Ovary (tissue), 9 donors: Measurements from ENCODE around the gene DTNBP1. TPM values are rescaled to one million over a fixed set of nuclear protein-coding genes. Genes with fewer than 3 reads are reported as not detected.

Experiments
- DNase-seq, 5 donors: peaks; one replicate each; pipeline ENCODE4 v3.0.0-alpha.2; 2019 to 2020
- H3K27ac ChIP-seq, 2 donors: fragments of 200-600 bp; one replicate each; pipeline versions ENCODE4 v1.5.1 to v1.8.0; 2019 to 2022
- H3K27me3 ChIP-seq: fragments of 200-600 bp; one replicate; pipeline ENCODE4 v1.8.0; 2022
- H3K36me3 ChIP-seq: fragments of 200-600 bp; sonication (generic); one replicate; pipeline ENCODE4 v1.5.1; 2019
- H3K4me1 ChIP-seq: one replicate; pipeline ENCODE4 v1.8.1; 2013; ENCODE audit warnings: mild to moderate bottlenecking, moderate library complexity; ENCODE audit not compliant: insufficient read depth
- H3K4me3 ChIP-seq: fragments of 200-600 bp; sonication (generic); one replicate; pipeline ENCODE4 v1.5.1; 2017
- H3K9me3 ChIP-seq, 2 donors: fragments of 200-600 bp in 1 of 2; sonication (generic) in 1 of 2; one replicate each; pipeline versions ENCODE4 v1.5.1 to v1.8.1; 2013 to 2019; ENCODE audit warnings: mild to moderate bottlenecking in 1 of 2, moderate library complexity in 1 of 2
- EP300 ChIP-seq: sonication (generic); formaldehyde crosslinking; IDR thresholded peaks from one replicate; pipeline ENCODE4 v1.6.1; 2017; ENCODE audit warnings: antibody characterized with exemption
- POLR2A ChIP-seq: fragments of 450-650 bp; IDR thresholded peaks from one replicate; pipeline ENCODE4 v1.6.1; 2017; ENCODE audit warnings: antibody characterized with exemption, mild to moderate bottlenecking, moderate library complexity
- WGBS, 3 donors: extraction: QIAGEN DNeasy Blood & Tissue Kit in 1 of 3; methylation state at CpG; one replicate each; pipeline versions ENCODE4 v1.1.5 to v1.1.7; 2013 to 2017; 5-methylcytosine and 5-hydroxymethylcytosine counted together
- intact Hi-C, 4 donors: fragments of 100-400 bp; cut with DNase I; formaldehyde crosslinking; loops; one replicate each; pipeline versions ENCODE4 v1.11.0 to v1.15.1; 2022 to 2023
- polyA plus RNA-seq, 2 donors: library from polyadenylated mRNA; stranded (reverse); fragments of 200-250 nt in 1 of 2; fragments of 350-450 nt in 1 of 2; fragmentation: Illumina TruSeq in 1 of 2; extraction: RNeasy Lipid Tissue Mini Kit (QIAGEN cat#74804) in 1 of 2; gene quantifications; one replicate each; pipeline ENCODE4 v1.2.3, GENCODE V29; 2013 to 2014
- total RNA-seq, 7 donors: library from RNA; depleted of rRNA in 2 of 7; stranded (reverse); fragments of >200 nt in 2 of 7; fragmentation: NEBNext Ultra II Directional in 3 of 7; extraction: Animal tissue kit (Norgen Biotek cat#: 25700) in 3 of 7; gene quantifications; one replicate each; pipeline versions ENCODE4 v1.1.0 to v1.2.4, GENCODE V29; 2016 to 2023
- TF ChIP-seq, protein P1 (sequence below), 3 donors: fragments of 450-650 bp in 2 of 3; fragments of 200-600 bp in 1 of 3; IDR thresholded peaks; one replicate each; pipeline versions ENCODE4 v1.5.1 to v1.8.0; 2016 to 2022; ENCODE audit warnings: antibody characterized with exemption in 3 of 3, mild to moderate bottlenecking in 1 of 3
- donor health status: DM: no; HTN: no; CAD: no; lungs with moderate emphysema.
- donor health status: DM: no; HTN: no; CAD: no.
- donor health status: Bipolar disorder and iron deficiency.
- donor health status: DM: yes; HTN: yes; CAD: no.
- donor health status: DM: no; HTN: no; CAD: no.
- donor health status: DM: yes; HTN: yes; CAD: no.

DTNBP1 gene
- total and polyA plus RNA-seq, 9 donors: 11.0 to 21.4 (median 15.6) TPM

DNA sequence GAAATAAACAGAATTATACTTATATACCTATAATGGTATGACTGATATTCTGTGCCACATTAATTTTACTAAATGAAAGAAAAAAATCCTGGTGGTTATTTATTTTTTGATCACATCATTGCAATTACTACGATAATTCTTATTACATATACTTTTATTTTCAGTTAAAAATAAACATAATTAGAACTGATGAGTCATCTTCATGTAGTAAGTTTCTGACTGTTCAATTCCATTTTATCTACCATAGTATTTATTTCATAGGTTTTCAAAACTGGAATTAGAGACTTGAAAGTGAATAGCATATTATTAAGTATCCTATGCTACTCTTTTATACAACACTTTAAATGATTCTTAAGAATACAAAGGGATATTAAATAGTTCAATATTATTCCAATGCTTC lies 80.3 kb downstream of the DTNBP1 start:
- Histone ChIP-seq H3K9me3 (no peaks in the 10 kb centered on the region), H3K27ac (no peak overlapping the region), H3K4me3 (no peak overlapping the region), H3K4me1 (peaks cover 4% of the 10 kb centered on the region), H3K36me3 (no peaks in the 10 kb centered on the region), H3K27me3 (no peaks in the 10 kb centered on the region)
- DNase-seq: no peak
- TF ChIP-seq, protein P1, sequence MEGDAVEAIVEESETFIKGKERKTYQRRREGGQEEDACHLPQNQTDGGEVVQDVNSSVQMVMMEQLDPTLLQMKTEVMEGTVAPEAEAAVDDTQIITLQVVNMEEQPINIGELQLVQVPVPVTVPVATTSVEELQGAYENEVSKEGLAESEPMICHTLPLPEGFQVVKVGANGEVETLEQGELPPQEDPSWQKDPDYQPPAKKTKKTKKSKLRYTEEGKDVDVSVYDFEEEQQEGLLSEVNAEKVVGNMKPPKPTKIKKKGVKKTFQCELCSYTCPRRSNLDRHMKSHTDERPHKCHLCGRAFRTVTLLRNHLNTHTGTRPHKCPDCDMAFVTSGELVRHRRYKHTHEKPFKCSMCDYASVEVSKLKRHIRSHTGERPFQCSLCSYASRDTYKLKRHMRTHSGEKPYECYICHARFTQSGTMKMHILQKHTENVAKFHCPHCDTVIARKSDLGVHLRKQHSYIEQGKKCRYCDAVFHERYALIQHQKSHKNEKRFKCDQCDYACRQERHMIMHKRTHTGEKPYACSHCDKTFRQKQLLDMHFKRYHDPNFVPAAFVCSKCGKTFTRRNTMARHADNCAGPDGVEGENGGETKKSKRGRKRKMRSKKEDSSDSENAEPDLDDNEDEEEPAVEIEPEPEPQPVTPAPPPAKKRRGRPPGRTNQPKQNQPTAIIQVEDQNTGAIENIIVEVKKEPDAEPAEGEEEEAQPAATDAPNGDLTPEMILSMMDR (IDR thresholded peaks at IDR 0.05): no peak
- TF ChIP-seq POLR2A (no peak), EP300 (no peak)
- intact Hi-C loops: no loop called here
- 81 to 88% (median 88%) methylated on average over 1 of the region's 1 CpG for WGBS, 3 donors

DNA sequence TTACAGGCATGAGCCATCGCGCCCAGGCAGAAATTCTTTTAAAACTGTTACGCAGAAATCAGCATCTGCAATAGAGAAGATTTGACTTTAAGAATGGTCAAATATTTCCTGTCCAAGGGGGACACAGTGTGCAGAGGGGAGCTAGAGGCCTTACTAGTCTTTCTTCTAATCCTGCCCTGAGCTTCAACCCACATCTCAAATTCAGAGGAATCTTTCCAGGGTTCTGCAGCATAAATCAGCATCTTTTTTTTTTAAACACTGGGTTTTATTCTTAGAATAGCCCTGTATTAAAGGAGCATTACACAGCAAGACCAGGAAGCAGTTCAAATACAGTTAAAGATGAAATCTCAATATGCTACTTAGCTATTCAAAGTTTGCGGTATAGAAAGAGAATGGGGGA lies 81.1 kb downstream of the DTNBP1 start:
- intact Hi-C loops: no loop called here
- no peak overlapping the region for H3K27ac ChIP-seq
- H3K4me3 ChIP-seq: no peak overlapping the region
- no peaks in the 10 kb centered on the region for H3K36me3 ChIP-seq
- DNase-seq: no peak
- TF ChIP-seq EP300 (no peak), POLR2A (no peak)
- TF ChIP-seq, protein P1 (IDR thresholded peaks at IDR 0.05): no peak
- H3K4me1 ChIP-seq: peaks cover 3% of the 10 kb centered on the region
- H3K27me3 ChIP-seq: no peaks in the 10 kb centered on the region
- 93 to 98% (median 95%) methylated on average over 4 of the region's 4 CpGs for WGBS, 3 donors
- H3K9me3 ChIP-seq: no peaks in the 10 kb centered on the region

DNA sequence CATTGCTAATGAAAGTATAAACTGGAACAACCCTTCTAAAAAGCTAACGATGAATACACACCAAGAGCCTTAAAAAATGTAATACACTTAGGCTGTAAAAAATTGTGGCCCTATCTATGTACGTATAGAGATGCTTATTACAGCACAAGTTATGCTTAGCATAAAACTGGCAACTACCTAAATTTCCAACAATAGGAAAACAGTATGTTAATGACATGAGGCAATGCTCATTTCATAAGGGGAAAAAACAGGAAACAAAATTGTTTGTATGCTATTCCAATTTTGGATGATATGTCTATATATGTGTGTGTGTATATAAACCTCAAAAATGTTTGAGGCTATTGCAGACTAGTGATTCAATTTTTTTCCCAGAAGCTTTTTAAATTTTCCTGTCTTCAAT lies 82.5 kb downstream of the DTNBP1 start:
- H3K4me1 ChIP-seq: no peaks in the 10 kb centered on the region
- TF ChIP-seq EP300 (no peak), POLR2A (no peak)
- TF ChIP-seq, protein P1 (IDR thresholded peaks at IDR 0.05): no peak
- no peaks in the 10 kb centered on the region for H3K36me3 ChIP-seq
- no peak overlapping the region for H3K4me3 ChIP-seq
- intact Hi-C loops: no loop called here
- no peaks in the 10 kb centered on the region for H3K9me3 ChIP-seq
- no peaks in the 10 kb centered on the region for H3K27me3 ChIP-seq
- 89 to 94% (median 93%) methylated on average over 2 of the region's 2 CpGs for WGBS, 3 donors
- no peak overlapping the region for H3K27ac ChIP-seq
- DNase-seq: no peak

DNA sequence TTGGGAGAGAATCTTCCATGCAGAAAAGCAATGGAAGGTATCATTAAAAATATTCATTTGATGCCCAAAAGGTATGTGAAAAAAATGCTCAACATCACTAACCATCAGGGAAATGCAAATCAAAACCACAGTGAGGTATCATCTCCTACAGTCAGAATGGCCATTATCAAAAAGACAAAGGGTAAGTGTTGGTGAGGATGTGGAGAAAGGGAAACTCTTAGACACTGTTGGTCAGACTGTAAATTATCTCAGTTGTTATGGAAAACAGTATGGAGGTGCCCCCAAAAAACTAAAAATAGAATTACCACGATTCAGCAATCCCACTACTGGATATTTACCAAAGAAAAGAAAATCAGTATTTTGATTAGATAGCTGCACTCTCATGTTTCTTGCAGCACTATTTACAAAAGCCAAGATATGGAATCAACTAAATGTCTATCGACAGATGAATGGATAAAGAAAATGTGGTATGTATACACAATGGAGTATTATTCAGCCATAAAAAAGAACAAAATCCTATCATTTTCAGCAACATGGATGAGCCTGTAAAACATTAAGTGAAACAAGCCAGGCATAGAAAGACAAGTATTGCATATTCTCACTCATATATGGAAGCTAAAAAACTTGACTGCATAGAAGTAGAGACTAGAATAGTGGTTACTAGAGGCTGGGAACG lies 84.0 kb downstream of the DTNBP1 start:
- Histone ChIP-seq H3K27me3 (no peaks in the 10 kb centered on the region), H3K27ac (no peak overlapping the region), H3K4me3 (no peak overlapping the region), H3K36me3 (no peaks in the 10 kb centered on the region), H3K9me3 (no peaks in the 10 kb centered on the region), H3K4me1 (no peaks in the 10 kb centered on the region)
- no peak for TF ChIP-seq EP300
- TF ChIP-seq, protein P1 (IDR thresholded peaks at IDR 0.05): no peak
- TF ChIP-seq POLR2A: no peak
- 77 to 82% (median 81%) methylated on average over 3 of the region's 3 CpGs for WGBS, 3 donors
- intact Hi-C loops: no loop called here
- DNase-seq: no peak
